Mesothelial cell of epicardium (in vitro differentiated cells): Measurements from ENCODE around the gene KDM4B. TPM values are rescaled to one million over a fixed set of nuclear protein-coding genes. Genes with fewer than 3 reads are reported as not detected.
"Not testable (repeated sequence)": the region's sequence is repeated elsewhere in the genome, so short reads cannot be mapped to it uniquely, and the experiment has no call there.

Experiments used
- DNase-seq, 2 experiments: peaks; one replicate each; pipeline ENCODE4 v3.0.0; 2021; ENCODE audit warnings: low spot score in 2 of 2; ENCODE audit not compliant: unreplicated experiment in 2 of 2
- H3K27ac Mint-ChIP-seq: 2 replicates; pipeline ENCODE4 v1.8.0; 2021; ENCODE audit warnings: mixed read lengths
- H3K27me3 Mint-ChIP-seq: 2 replicates; pipeline ENCODE4 v1.8.0; 2021; ENCODE audit warnings: low read depth, mixed read lengths
- H3K36me3 Mint-ChIP-seq: 2 replicates; pipeline ENCODE4 v1.8.0; 2021; ENCODE audit warnings: mixed read lengths
- H3K4me1 Mint-ChIP-seq: 2 replicates; pipeline ENCODE4 v1.8.0; 2021; ENCODE audit warnings: mixed read lengths
- H3K4me3 Mint-ChIP-seq: 2 replicates; pipeline ENCODE4 v1.8.0; 2021; ENCODE audit warnings: mild to moderate bottlenecking, moderate library complexity, mixed read lengths
- H3K9me3 Mint-ChIP-seq: 2 replicates; pipeline ENCODE4 v1.8.0; 2021; ENCODE audit warnings: mixed read lengths
- total RNA-seq: library from RNA; stranded (reverse); gene quantifications from 3 replicates; pipeline ENCODE4 v1.2.1, GENCODE V29; 2021
- TF ChIP-seq, protein P1 (sequence below): fragments of 200-600 bp; sonication (generic); IDR thresholded peaks from one replicate; pipeline ENCODE4 v1.5.0; 2021; ENCODE audit warnings: antibody characterized with exemption; ENCODE audit not compliant: unreplicated experiment

Gene KDM4B
- total RNA-seq, 1 donor from 2014 or later = 80.5 TPM

DNA sequence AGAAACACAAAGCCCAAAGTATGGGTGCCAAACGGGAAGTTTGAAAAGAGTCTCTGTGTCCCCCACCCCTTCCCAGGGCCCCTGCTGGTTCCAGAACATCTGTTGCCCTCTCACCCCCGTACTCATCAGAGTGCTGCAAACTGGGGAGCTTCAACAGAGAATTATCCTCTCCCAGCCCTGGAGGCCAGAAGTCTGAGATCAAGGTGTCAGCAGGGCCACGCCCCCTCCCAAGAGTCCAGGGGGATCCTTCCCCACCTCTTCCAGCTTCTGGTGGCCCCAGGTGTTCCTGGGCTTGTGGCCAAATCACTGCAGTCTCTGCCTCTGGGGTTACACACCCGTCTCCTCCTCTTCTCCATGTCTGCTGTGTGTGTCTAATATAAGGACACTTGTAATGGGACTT is 188.3 kb downstream of the KDM4B start:
- no peaks in the 10 kb centered on the region for H3K36me3 Mint-ChIP-seq
- no peak for DNase-seq
- H3K9me3 Mint-ChIP-seq = peaks cover 12% of the 10 kb centered on the region
- H3K27me3 Mint-ChIP-seq = no peaks in the 10 kb centered on the region
- H3K4me3 Mint-ChIP-seq = no peak overlapping the region
- H3K27ac Mint-ChIP-seq = no peak overlapping the region
- peaks cover 8% of the 10 kb centered on the region for H3K4me1 Mint-ChIP-seq
- TF ChIP-seq, protein P1, sequence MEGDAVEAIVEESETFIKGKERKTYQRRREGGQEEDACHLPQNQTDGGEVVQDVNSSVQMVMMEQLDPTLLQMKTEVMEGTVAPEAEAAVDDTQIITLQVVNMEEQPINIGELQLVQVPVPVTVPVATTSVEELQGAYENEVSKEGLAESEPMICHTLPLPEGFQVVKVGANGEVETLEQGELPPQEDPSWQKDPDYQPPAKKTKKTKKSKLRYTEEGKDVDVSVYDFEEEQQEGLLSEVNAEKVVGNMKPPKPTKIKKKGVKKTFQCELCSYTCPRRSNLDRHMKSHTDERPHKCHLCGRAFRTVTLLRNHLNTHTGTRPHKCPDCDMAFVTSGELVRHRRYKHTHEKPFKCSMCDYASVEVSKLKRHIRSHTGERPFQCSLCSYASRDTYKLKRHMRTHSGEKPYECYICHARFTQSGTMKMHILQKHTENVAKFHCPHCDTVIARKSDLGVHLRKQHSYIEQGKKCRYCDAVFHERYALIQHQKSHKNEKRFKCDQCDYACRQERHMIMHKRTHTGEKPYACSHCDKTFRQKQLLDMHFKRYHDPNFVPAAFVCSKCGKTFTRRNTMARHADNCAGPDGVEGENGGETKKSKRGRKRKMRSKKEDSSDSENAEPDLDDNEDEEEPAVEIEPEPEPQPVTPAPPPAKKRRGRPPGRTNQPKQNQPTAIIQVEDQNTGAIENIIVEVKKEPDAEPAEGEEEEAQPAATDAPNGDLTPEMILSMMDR = no peak

DNA sequence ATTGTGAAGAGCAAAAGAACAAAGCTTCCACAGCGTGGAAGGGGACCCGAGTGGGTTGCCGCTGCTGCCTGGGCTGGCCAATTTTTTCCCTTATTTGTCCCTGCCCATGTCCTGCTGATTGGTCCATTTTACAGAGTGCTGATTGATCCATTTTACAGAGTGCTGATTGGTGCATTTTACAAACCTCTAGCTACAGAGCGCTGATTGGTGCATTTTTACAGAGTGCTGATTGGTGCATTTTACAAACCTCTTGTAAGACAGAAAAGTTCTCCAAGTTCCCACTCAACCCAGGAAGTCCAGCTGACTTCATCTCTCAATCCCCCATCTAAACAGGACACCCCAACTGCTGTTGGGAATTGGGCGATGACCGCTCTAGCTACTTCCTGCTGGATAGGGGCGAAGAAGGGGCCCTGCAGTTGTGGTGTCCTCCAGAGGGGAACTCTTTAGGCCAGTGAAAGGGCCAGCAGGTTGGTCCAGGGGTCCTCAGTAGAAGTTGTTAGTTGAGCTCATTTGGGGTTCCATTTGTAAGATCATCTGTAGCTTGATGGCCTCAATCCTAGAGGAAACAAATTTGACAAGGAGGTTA is 189.7 kb downstream of the KDM4B start:
- H3K9me3 Mint-ChIP-seq = peaks cover 12% of the 10 kb centered on the region
- not testable (repeated sequence) for H3K27me3 Mint-ChIP-seq, H3K4me1 Mint-ChIP-seq, H3K27ac Mint-ChIP-seq, DNase-seq, H3K4me3 Mint-ChIP-seq, H3K36me3 Mint-ChIP-seq

DNA sequence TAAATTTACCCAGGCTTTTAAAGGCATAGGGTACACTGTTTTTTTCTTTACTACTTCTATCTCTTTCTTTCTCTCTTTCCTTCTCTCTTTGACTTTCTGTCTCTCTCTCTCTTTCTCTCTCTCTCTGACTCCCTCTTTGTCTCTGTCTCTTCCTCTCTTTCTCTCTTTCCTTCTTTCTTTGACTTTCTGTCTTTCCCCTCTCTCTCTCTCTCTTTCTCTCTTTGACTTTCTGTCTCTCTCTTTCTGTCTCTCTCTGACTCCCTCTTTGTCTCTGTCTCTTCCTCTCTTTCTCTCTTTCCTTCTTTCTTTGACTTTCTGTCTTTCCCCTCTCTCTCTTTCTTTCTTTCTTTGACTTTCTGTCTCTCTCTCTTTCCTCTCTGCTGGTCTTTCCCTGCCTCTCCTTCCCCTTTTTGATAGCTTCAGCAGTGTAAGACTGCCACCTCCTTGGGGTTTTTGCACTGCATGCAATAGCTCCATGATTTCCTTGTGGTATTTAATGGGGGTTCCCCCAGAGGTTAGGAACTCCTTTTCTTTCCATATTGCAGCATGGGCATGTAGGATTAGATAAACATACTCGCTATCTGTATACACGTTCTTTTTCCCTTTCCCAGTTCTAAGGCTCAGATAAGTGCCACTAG is 191.4 kb downstream of the KDM4B start:
- Mint-ChIP-seq H3K9me3 (peaks cover 12% of the 10 kb centered on the region), H3K4me1 (peaks cover 15% of the 10 kb centered on the region)
- DNase-seq, H3K27ac Mint-ChIP-seq, H3K4me3 Mint-ChIP-seq, H3K36me3 Mint-ChIP-seq, H3K27me3 Mint-ChIP-seq: not testable (repeated sequence)

DNA sequence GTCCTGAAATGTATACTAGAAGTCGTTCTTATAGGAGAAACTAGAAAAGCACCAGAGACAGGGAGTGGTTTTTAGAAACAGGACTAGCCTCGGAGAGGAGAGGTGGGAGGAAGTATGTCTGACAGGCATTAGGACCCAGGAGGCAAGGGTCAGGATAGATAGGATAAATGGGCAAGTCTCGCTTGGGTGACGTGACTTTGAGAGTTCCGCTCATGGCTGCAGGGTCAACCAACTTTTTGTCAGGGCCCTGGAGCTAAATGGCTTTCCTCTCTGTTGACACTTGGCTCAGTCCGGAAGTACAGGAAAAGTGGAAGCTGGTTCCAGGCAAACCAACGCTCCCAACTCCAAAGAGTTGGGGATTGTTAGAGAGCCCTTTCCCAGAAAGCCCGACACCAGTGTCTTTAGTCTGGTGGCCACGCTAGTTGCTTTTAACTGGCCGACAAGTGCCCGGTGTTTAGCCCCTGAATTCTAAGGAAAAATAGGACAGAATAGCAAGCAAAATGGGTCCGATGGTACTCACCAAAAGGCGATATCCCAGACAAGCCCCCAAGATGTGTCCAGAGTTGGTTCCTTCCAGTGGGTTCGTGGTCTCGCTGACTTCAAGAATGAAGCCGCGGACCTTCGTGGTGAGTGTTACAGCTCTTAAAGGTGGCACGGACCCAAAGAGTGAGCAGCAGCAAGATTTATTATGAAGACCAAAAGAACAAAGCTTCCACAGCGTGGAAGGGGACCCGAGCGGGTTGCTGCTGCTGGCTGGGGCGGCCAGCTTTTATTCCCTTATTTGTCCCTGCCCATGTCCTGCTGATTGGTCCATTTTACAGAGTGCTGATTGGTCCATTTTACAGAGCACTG is 196.2 kb downstream of the KDM4B start:
- not testable (repeated sequence) for H3K36me3 Mint-ChIP-seq, H3K27me3 Mint-ChIP-seq, H3K9me3 Mint-ChIP-seq, H3K4me1 Mint-ChIP-seq, H3K27ac Mint-ChIP-seq, H3K4me3 Mint-ChIP-seq, DNase-seq

DNA sequence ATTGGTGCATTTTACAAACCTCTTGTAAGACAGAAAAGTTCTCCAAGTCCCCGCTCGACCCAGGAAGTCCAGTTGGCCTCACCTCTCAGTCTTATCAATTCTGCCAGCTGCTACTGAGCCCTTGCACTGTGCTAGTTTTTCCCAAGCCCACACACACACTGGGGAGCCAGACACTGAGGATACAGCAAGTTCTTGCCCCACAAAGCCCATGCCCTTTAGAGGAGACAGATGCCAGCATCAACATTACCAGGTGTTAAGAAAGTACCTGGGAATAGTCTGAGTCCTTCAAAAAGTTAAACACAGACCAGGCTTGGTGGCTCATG is 196.7 kb downstream of the KDM4B start:
- TF ChIP-seq, protein P1 = no peak
- no peak overlapping the region for H3K4me3 Mint-ChIP-seq
- H3K27ac Mint-ChIP-seq = no peak overlapping the region
- DNase-seq = no peak
- H3K36me3 Mint-ChIP-seq = no peaks in the 10 kb centered on the region
- H3K27me3 Mint-ChIP-seq = no peaks in the 10 kb centered on the region
- H3K4me1 Mint-ChIP-seq = peaks cover 7% of the 10 kb centered on the region
- peaks cover 8% of the 10 kb centered on the region for H3K9me3 Mint-ChIP-seq

DNA sequence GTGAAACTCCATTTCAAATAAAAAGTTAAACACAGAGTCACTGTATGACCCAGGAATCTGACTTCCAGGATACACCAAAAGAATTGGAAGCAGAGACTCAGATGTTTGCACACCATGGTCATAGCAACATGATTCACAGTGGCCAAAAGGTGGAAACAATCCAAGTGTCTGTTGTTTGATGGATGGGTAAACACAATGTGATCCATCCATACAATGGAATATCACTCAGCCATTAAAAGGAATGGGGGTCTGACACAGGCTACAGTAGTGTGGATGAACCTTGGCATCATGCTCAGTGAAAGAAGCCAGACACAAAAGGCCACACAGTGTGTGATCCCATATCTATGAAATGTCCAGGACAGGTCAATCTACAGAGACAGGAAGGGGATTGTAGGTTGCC is 197.3 kb downstream of the KDM4B start:
- Mint-ChIP-seq H3K36me3 (no peaks in the 10 kb centered on the region), H3K27me3 (no peaks in the 10 kb centered on the region), H3K4me1 (peaks cover 7% of the 10 kb centered on the region), H3K27ac (no peak overlapping the region), H3K9me3 (peaks cover 8% of the 10 kb centered on the region), H3K4me3 (no peak overlapping the region)
- no peak for DNase-seq
- TF ChIP-seq, protein P1 = no peak

DNA sequence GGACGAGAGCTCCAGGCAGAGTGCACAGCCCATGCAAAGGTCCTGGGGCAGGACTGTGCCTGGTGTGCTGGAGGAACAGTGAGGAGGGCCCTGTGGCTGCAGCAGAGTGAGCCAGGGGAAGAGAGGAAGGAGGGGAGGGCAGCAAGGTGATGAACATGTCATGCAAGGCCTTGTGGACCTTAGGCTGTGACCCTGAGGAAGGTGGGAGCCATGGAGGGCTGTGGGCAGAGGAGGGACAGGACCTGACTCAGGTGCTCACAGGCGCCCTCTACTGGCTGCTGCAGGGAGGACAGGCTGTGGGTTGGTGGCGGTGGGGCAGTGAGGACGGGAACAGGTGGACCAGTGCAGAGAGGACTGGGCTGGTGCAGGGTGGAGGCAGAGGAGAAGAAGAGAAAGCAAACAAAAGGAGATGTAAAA is 201.4 kb downstream of the KDM4B start:
- Mint-ChIP-seq H3K4me1 (peaks cover 8% of the 10 kb centered on the region), H3K9me3 (peaks cover 5% of the 10 kb centered on the region), H3K27me3 (peaks cover 3% of the 10 kb centered on the region), H3K36me3 (no peaks in the 10 kb centered on the region), H3K27ac (no peak overlapping the region), H3K4me3 (no peak overlapping the region)
- DNase-seq = no peak
- TF ChIP-seq, protein P1 = peak; percentile 37
